Spleen (tissue), 11 donors: Measurements from ENCODE around the gene APOLD1. TPM values are rescaled to one million over a fixed set of nuclear protein-coding genes. Genes with fewer than 3 reads are reported as not detected.
"Not testable (repeated sequence)": the region's sequence is repeated elsewhere in the genome, so short reads cannot be mapped to it uniquely, and the experiment has no call there.

ENCODE experiments used
- DNase-seq: peaks from one replicate; pipeline ENCODE4 v3.0.0-alpha.2; 2020
- H3K27ac ChIP-seq, 8 donors: fragments of 200-600 bp; sonication (generic) in 7 of 8; 1 replicate in 4 of 8; 2 replicates in 4 of 8; pipeline versions ENCODE4 v1.5.0 to v1.8.0; 2016 to 2021; ENCODE audit warnings: inconsistent platforms in 4 of 8, mild to moderate bottlenecking in 4 of 8, moderate library complexity in 1 of 8
- H3K27me3 ChIP-seq, 7 donors: fragments of 200-600 bp; sonication (generic) in 6 of 7; replicated peaks in 1 of 7; 1 replicate in 4 of 7; 2 replicates in 3 of 7; pipeline versions ENCODE4 v1.5.0 to v1.8.0; 2016 to 2021; ENCODE audit warnings: inconsistent platforms in 3 of 7, mild to moderate bottlenecking in 1 of 7
- H3K36me3 ChIP-seq, 6 donors: fragments of 200-600 bp; sonication (generic) in 5 of 6; 1 replicate in 4 of 6; 2 replicates in 2 of 6; pipeline versions ENCODE4 v1.5.0 to v1.8.0; 2016 to 2021; ENCODE audit warnings: inconsistent platforms in 2 of 6
- H3K4me1 ChIP-seq, 6 donors: fragments of 200-600 bp; sonication (generic) in 5 of 6; 1 replicate in 3 of 6; 2 replicates in 3 of 6; pipeline versions ENCODE4 v1.5.0 to v1.8.0; 2016 to 2021; ENCODE audit warnings: inconsistent platforms in 3 of 6
- H3K4me3 ChIP-seq, 8 donors: fragments of 200-600 bp; sonication (generic) in 7 of 8; 1 replicate in 4 of 8; 2 replicates in 4 of 8; pipeline versions ENCODE4 v1.5.0 to v1.8.0; 2016 to 2021; ENCODE audit warnings: inconsistent platforms in 4 of 8, mild to moderate bottlenecking in 4 of 8, moderate library complexity in 2 of 8
- H3K9me3 ChIP-seq, 8 donors: fragments of 200-600 bp; sonication (generic) in 7 of 8; 1 replicate in 4 of 8; 2 replicates in 4 of 8; pipeline versions ENCODE4 v1.5.0 to v1.8.0; 2016 to 2021; ENCODE audit warnings: inconsistent platforms in 4 of 8
- POLR2A ChIP-seq, 3 donors: fragments of 450-650 bp; IDR thresholded peaks; one replicate each; pipeline ENCODE4 v1.5.1; 2017; ENCODE audit warnings: antibody characterized with exemption in 3 of 3, mild to moderate bottlenecking in 1 of 3
- POLR2AphosphoS5 ChIP-seq, 3 donors: sonication (generic); formaldehyde crosslinking; IDR thresholded peaks; one replicate each; pipeline ENCODE4 v1.5.1; 2017; ENCODE audit warnings: antibody characterized with exemption in 3 of 3
- WGBS, 5 donors: extraction: QIAGEN DNeasy Blood & Tissue Kit in 3 of 5; methylation state at CpG; one replicate each; pipeline versions ENCODE4 v1.1.5 to v1.1.7; 2013 to 2018; 5-methylcytosine and 5-hydroxymethylcytosine counted together
- intact Hi-C: fragments of 100-400 bp; cut with DNase I; formaldehyde crosslinking; loops from one replicate; pipeline ENCODE4 v1.15.0; 2023; ENCODE audit warnings: low total_unique reads
- microRNA-seq, 3 donors: library from miRNA; unstranded; fragments of <30 nt; microRNA quantifications; one replicate each; pipeline versions ENCODE4 to v1.1.0, GENCODE V29; 2019 to 2020
- polyA plus RNA-seq, 3 donors: library from polyadenylated mRNA; stranded (reverse); fragments of 200-250 nt; gene quantifications; one replicate each; pipeline ENCODE4 v1.2.1, GENCODE V29; 2013
- small RNA-seq, 4 donors: library from RNA; depleted of rRNA; stranded (forward); fragments of <200 nt; gene quantifications; one replicate each; pipeline ENCODE3, GENCODE V24; 2016
- total RNA-seq, 7 donors: library from RNA; depleted of rRNA in 3 of 7; stranded (reverse); fragments of >200 nt in 3 of 7; fragmentation: NEBNext Ultra II Directional in 4 of 7; extraction: Animal tissue kit (Norgen Biotek cat#: 25700) in 4 of 7; gene quantifications; one replicate each; pipeline versions ENCODE4 v1.1.0 to v1.2.1, GENCODE V29; 2016 to 2021
- TF ChIP-seq, protein P1 (sequence below), 11 experiments: fragments of 200-600 bp in 7 of 11; fragments of 450-650 bp in 4 of 11; sonication (generic) in 4 of 11; IDR thresholded peaks in 8 of 11; conservative IDR thresholded peaks in 3 of 11; 1 replicate in 7 of 11; 2 replicates in 4 of 11; pipeline versions ENCODE4 v1.4.0 to v1.8.0; 2016 to 2021; ENCODE audit warnings: antibody characterized with exemption in 11 of 11, inconsistent platforms in 4 of 11, mild to moderate bottlenecking in 1 of 11
- donor health status: healthy with polysubstance abuse.
- donor health status: DM: no; HTN: no; CAD: no; lungs with moderate emphysema.
- donor health status: DM: no; HTN: no; CAD: no.
- donor health status: Bipolar disorder and iron deficiency.
- donor health status: healthy.
- donor health status: DM: no; HTN: no; CAD: no.
- donor health status: DM: yes; HTN: yes; CAD: no.

APOLD1 gene
- total and polyA plus RNA-seq, 10 donors = 1.3 to 79.5 (median 12.3) TPM

DNA sequence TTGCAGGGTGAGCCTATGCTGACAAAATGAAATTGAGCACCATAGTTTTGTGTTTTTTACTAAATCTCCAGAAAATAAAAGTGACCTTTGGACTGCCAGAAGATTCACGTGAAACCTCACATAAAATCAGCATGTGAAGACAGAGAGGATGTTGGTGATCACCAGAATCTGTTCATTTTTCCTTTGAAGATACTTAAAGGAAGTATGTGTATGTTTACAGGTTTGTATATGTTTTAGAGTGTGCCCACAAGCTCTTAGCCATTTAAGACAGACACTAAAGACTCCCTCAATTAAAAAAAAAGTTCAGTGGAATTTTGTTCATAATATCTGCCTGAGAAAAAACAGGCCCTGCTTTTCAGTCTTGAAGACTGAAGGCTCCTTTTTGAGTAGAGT is 53.5 kb downstream of the APOLD1 start:
- H3K4me1 ChIP-seq = peaks cover 0 to 8% (median 0%) of the 10 kb centered on the region in 6 donors
- DNase-seq = no peak

DNA sequence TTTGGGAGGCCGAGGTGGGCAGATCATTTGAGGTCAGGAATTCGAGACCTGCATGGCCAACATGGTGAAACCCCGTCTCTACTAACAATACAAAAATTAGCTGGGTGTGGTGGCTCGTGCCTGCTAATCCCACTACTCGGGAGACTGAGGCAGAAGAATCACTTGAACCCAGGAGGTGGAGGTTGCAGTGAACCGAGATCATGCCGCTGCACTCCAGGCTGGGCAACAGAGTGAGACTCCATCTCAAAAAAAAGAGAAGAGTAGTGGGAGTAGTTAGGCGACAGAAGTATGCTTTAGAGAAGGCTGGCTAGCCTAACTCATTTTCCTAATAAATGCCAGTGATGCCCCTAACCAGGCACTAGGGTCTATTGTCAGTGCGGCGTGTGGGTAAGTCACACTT is 54.0 kb downstream of the APOLD1 start:
- H3K27ac ChIP-seq, intact Hi-C loops, H3K27me3 ChIP-seq, DNase-seq, H3K4me3 ChIP-seq, H3K4me1 ChIP-seq, H3K36me3 ChIP-seq, H3K9me3 ChIP-seq: not testable (repeated sequence)
- 91 to 97% (median 95%) methylated on average over 10 of the region's 10 CpGs for WGBS, 5 donors

More for the DNA sequence above, 53.5 kb downstream of the APOLD1 start:
- Histone ChIP-seq H3K9me3 (no peaks in the 10 kb centered on the region), H3K27me3 (no peaks in the 10 kb centered on the region), H3K27ac (no peak overlapping the region), H3K36me3 (peaks cover 0 to 12% (median 2%) of the 10 kb centered on the region in 6 donors), H3K4me3 (no peak overlapping the region)
- TF ChIP-seq POLR2AphosphoS5 (IDR thresholded peaks at IDR 0.05) (no peak), POLR2A (IDR thresholded peaks at IDR 0.05) (no peak)
- TF ChIP-seq, protein P1, sequence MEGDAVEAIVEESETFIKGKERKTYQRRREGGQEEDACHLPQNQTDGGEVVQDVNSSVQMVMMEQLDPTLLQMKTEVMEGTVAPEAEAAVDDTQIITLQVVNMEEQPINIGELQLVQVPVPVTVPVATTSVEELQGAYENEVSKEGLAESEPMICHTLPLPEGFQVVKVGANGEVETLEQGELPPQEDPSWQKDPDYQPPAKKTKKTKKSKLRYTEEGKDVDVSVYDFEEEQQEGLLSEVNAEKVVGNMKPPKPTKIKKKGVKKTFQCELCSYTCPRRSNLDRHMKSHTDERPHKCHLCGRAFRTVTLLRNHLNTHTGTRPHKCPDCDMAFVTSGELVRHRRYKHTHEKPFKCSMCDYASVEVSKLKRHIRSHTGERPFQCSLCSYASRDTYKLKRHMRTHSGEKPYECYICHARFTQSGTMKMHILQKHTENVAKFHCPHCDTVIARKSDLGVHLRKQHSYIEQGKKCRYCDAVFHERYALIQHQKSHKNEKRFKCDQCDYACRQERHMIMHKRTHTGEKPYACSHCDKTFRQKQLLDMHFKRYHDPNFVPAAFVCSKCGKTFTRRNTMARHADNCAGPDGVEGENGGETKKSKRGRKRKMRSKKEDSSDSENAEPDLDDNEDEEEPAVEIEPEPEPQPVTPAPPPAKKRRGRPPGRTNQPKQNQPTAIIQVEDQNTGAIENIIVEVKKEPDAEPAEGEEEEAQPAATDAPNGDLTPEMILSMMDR (IDR thresholded peaks at IDR 0.05 in 8 of 11, conservative IDR thresholded peaks at IDR 0.05 in 3 of 11) = no peak
- intact Hi-C loops = no loop called here
- 73 to 100% (median 83%) methylated on average over 1 of the region's 1 CpG for WGBS, 5 donors

DNA sequence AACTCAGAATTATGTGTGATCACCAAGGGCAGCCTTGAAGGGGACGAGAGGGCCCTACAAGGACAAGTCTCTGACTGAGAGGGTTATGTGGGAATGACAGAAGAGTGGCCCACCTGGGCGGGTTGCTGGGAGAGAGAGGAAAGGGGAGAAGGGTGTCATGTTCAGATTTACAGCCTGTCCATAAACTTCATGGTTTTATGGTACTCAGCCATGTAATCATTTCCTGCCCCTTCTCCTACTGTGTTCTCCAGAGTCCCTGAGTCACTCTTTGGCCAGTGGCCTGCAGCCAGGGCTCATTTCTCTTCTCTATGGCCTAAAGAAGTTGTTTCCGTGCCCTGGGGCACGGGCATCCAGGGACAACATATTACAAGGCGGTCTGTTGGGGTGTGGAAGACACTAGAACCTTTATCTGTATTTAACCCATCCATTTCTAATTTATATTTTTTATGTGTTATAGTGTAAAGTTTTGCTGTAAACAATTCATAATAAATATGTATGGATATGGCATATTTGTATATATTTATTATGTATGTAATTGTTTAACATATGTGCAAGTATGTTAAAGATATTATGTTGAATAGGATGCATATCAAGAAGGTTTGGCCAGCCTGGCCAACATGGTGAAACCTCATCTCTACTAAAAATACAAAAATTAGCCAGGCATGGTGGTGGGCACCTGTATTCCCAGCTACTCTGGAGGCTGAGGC is 54.6 kb downstream of the APOLD1 start:
- 74 to 90% (median 81%) methylated on average over 5 of the region's 5 CpGs for WGBS, 5 donors
- no peak overlapping the region for H3K27ac ChIP-seq
- TF ChIP-seq POLR2AphosphoS5 (IDR thresholded peaks at IDR 0.05) = no peak
- TF ChIP-seq, protein P1 (IDR thresholded peaks at IDR 0.05 in 8 of 11, conservative IDR thresholded peaks at IDR 0.05 in 3 of 11) = no peak
- no peak for TF ChIP-seq POLR2A (IDR thresholded peaks at IDR 0.05)
- intact Hi-C loops = no loop called here
- H3K9me3 ChIP-seq = no peaks in the 10 kb centered on the region
- H3K4me3 ChIP-seq = no peak overlapping the region
- DNase-seq = no peak
- H3K27me3 ChIP-seq = no peaks in the 10 kb centered on the region
- peaks cover 0 to 3% (median 0%) of the 10 kb centered on the region in 6 donors for H3K36me3 ChIP-seq
- H3K4me1 ChIP-seq = peaks cover 0 to 8% (median 0%) of the 10 kb centered on the region in 6 donors

DNA sequence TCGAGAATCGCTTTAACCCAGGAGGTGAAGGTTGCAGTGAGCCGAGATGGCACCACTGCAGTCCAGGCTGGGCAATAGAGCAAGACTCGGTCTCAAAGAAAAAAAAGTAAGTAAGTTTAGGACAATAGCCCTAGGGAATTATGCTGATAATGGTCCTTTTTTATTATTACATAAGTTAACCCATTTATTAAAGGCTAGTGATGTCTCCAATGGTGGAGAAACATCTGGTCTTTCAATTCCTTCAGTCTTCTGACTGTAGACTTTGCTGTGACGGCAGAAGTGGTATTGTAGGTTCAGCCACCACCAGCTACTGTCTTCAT is 55.1 kb downstream of the APOLD1 start:
- Histone ChIP-seq H3K9me3 (no peaks in the 10 kb centered on the region), H3K4me3 (no peak overlapping the region), H3K27ac (no peak overlapping the region), H3K4me1 (peaks cover 0 to 8% (median 0%) of the 10 kb centered on the region in 6 donors), H3K36me3 (peaks cover 0 to under 1% (median 0%) of the 10 kb centered on the region in 6 donors), H3K27me3 (no peaks in the 10 kb centered on the region)
- intact Hi-C loops = no loop called here
- WGBS, 5 donors = 91 to 99% (median 96%) methylated on average over 5 of the region's 5 CpGs
- no peak for DNase-seq
- TF ChIP-seq, protein P1 (IDR thresholded peaks at IDR 0.05 in 8 of 11, conservative IDR thresholded peaks at IDR 0.05 in 3 of 11) = no peak
- TF ChIP-seq POLR2A (IDR thresholded peaks at IDR 0.05) = no peak
- no peak for TF ChIP-seq POLR2AphosphoS5 (IDR thresholded peaks at IDR 0.05)

Small RNA genes lying within 50 kb of the gene (microRNA-seq; reads per million reads assigned to microRNA genes)
- 0 reads per million in 3 donors for gene MIR613

Small RNA genes lying within 50 kb of the gene (small RNA-seq; reads per million reads assigned to genes)
- gene AC007215.1 (0 reads per million in 4 donors), gene MIR613 (0 reads per million in 4 donors)

Other genes starting within 250 kb of the APOLD1 start
- gene DUSP16, start 222.8 kb upstream of the APOLD1 start, total RNA-seq = 10 to 100 TPM; 19.2 to 43.7 (median 22.1) TPM
- gene DUSP16, start 222.8 kb upstream of the APOLD1 start, polyA plus RNA-seq = 1 to 10 TPM; 2.2 to 4.7 (median 2.3) TPM
- 10 to 100 TPM; 28.6 to 76.0 (median 60.7) TPM for gene CREBL2, start 173.8 kb upstream of the APOLD1 start, total RNA-seq
- gene CREBL2, start 173.8 kb upstream of the APOLD1 start, polyA plus RNA-seq = 10 to 100 TPM; 14.3 to 28.3 (median 21.6) TPM
- 1 to 10 TPM in 5 of 7 donors, under 1 TPM in 1, not detected in 1; 0.80 to 5.5 (median 1.9) TPM for gene GPR19, start 89.5 kb upstream of the APOLD1 start, total RNA-seq
- under 1 TPM; 0.35 to 0.74 (median 0.61) TPM for gene GPR19, start 89.5 kb upstream of the APOLD1 start, polyA plus RNA-seq
- 10 to 100 TPM; 72.3 to 95.2 (median 79.3) TPM for gene CDKN1B, start 68.3 kb upstream of the APOLD1 start, total RNA-seq
- 10 to 100 TPM; 34.9 to 49.3 (median 46.4) TPM for gene CDKN1B, start 68.3 kb upstream of the APOLD1 start, polyA plus RNA-seq
- gene DDX47, start 27.7 kb downstream of the APOLD1 start, total RNA-seq = 10 to 100 TPM; 37.2 to 58.1 (median 45.2) TPM
- gene DDX47, start 27.7 kb downstream of the APOLD1 start, polyA plus RNA-seq = 10 to 100 TPM; 34.0 to 39.3 (median 35.3) TPM
- gene GPRC5A, start 105.9 kb downstream of the APOLD1 start, total RNA-seq = 1 to 10 TPM in 3 of 7 donors, under 1 TPM in 4; 0.09 to 3.0 (median 0.69) TPM
- under 1 TPM; 0.09 to 0.18 (median 0.13) TPM for gene GPRC5A, start 105.9 kb downstream of the APOLD1 start, polyA plus RNA-seq
- gene GPRC5D, start 166.5 kb downstream of the APOLD1 start, total RNA-seq = 1 to 10 TPM in 1 of 7 donors, under 1 TPM in 3, not detected in 3; 0.40 to 1.4 (median 0.48) TPM
- gene GPRC5D, start 166.5 kb downstream of the APOLD1 start, polyA plus RNA-seq = under 1 TPM in 1 of 3 donors, not detected in 2; 0.23 TPM
- 10 to 100 TPM; 44.4 to 77.2 (median 60.7) TPM for gene HEBP1, start 214.6 kb downstream of the APOLD1 start, total RNA-seq
- gene HEBP1, start 214.6 kb downstream of the APOLD1 start, polyA plus RNA-seq = 10 to 100 TPM; 25.1 to 79.4 (median 54.6) TPM